Activated T-helper 1 cell treated with anti-CD3 and anti-CD28 coated beads, Interleukin-12 subunit alpha, Interleukin-12 subunit beta, Interleukin-2, Interleukin-4 antibody, amounts not matched to agents 30 ng/mL and 10 ng/mL and 1 ng/mL, durations not matched to agents 14 hours and 24 hours and 36 hours (primary cell): ENCODE data around the gene RPH3AL. TPM values are rescaled to one million over a fixed set of nuclear protein-coding genes. Genes with fewer than 3 reads are reported as not detected.
A peak's percentile ranks its signal among the peaks of the same experiment; 100 is the strongest.

ENCODE experiments used
- DNase-seq: peaks from one replicate; pipeline ENCODE4 v3.0.0; 2021; ENCODE audit warnings: low spot score
- H3K27ac Mint-ChIP-seq: one replicate; pipeline ENCODE4 v1.8.0; 2021; ENCODE audit warnings: mild to moderate bottlenecking, mixed read lengths
- H3K27me3 Mint-ChIP-seq: one replicate; pipeline ENCODE4 v1.8.0; 2022; ENCODE audit warnings: mild to moderate bottlenecking, moderate library complexity, mixed read lengths; ENCODE audit not compliant: insufficient read depth
- H3K36me3 Mint-ChIP-seq: one replicate; pipeline ENCODE4 v1.8.0; 2021; ENCODE audit warnings: low read depth, mixed read lengths
- H3K4me1 Mint-ChIP-seq: one replicate; pipeline ENCODE4 v1.8.0; 2021; ENCODE audit warnings: low read depth, mixed read lengths
- H3K4me3 Mint-ChIP-seq: one replicate; pipeline ENCODE4 v1.8.0; 2021; ENCODE audit warnings: mild to moderate bottlenecking, moderate library complexity, mixed read lengths
- H3K9me3 Mint-ChIP-seq: one replicate; pipeline ENCODE4 v1.8.0; 2021; ENCODE audit warnings: mixed read lengths
- intact Hi-C: fragments of 100-400 bp; cut with micrococcal nuclease; formaldehyde crosslinking; loops from one replicate; pipeline ENCODE4 v1.15.1; 2024
- total RNA-seq: library from RNA; stranded (reverse); gene quantifications from 2 replicates; pipeline ENCODE4 v1.2.3, GENCODE V29; 2022

RPH3AL gene
- total RNA-seq, 1 donor from 2014 or later: 2.3 TPM

GRCh38 chr17:385178-385835, 32.7 kb upstream of the RPH3AL start:
- Mint-ChIP-seq H3K4me1 (peaks cover 10% of the 10 kb centered on the region), H3K27ac (no peak overlapping the region), H3K36me3 (peaks cover 2% of the 10 kb centered on the region), H3K27me3 (peaks cover 29% of the 10 kb centered on the region), H3K9me3 (peaks cover 4% of the 10 kb centered on the region), H3K4me3 (peak overlapping the region; percentile 56)
- DNase-seq: no peak
- intact Hi-C loops: loop anchor here (1.0 kb wide), 1 partner anchor 25 kb away; a partner anchor contains a TSS

- no peak overlapping the region for H3K27ac Mint-ChIP-seq
Measured at GRCh38 chr17:384622-385177, 32.1 kb upstream of the RPH3AL start.

GRCh38 chr17:383771-384621, 31.4 kb upstream of the RPH3AL start:
- DNase-seq: no peak
- Mint-ChIP-seq H3K9me3 (peaks cover 4% of the 10 kb centered on the region), H3K27ac (peak overlapping the region; percentile 3), H3K4me3 (peak overlapping the region; percentile 78), H3K36me3 (peaks cover 2% of the 10 kb centered on the region), H3K27me3 (peaks cover 29% of the 10 kb centered on the region), H3K4me1 (peaks cover 10% of the 10 kb centered on the region)
- intact Hi-C loops: no loop called here

More at GRCh38 chr17:384622-385177, 32.1 kb upstream of the RPH3AL start:
- Mint-ChIP-seq H3K9me3 (peaks cover 4% of the 10 kb centered on the region), H3K4me3 (peak overlapping the region; percentile 78), H3K27me3 (peaks cover 29% of the 10 kb centered on the region), H3K36me3 (peaks cover 2% of the 10 kb centered on the region), H3K4me1 (peaks cover 10% of the 10 kb centered on the region)
- intact Hi-C loops: loop anchor here (1.0 kb wide), 1 partner anchor 26 kb away; a partner anchor contains a TSS
- DNase-seq: no peak

GRCh38 chr17:382644-383533, 30.3 kb upstream of the RPH3AL start:
- Mint-ChIP-seq H3K27me3 (peaks cover 25% of the 10 kb centered on the region), H3K36me3 (peaks cover 2% of the 10 kb centered on the region), H3K4me1 (peaks cover 10% of the 10 kb centered on the region), H3K9me3 (peaks cover 4% of the 10 kb centered on the region), H3K4me3 (no peak overlapping the region), H3K27ac (no peak overlapping the region)
- no peak for DNase-seq
- intact Hi-C loops: no loop called here

GRCh38 chr17:381941-382643, 29.5 kb upstream of the RPH3AL start:
- Mint-ChIP-seq H3K27ac (no peak overlapping the region), H3K27me3 (peaks cover 20% of the 10 kb centered on the region), H3K4me3 (no peak overlapping the region), H3K9me3 (peaks cover 4% of the 10 kb centered on the region), H3K4me1 (peaks cover 10% of the 10 kb centered on the region), H3K36me3 (peaks cover 2% of the 10 kb centered on the region)
- intact Hi-C loops: no loop called here
- no peak for DNase-seq

GRCh38 chr17:381516-381915, 28.9 kb upstream of the RPH3AL start:
- DNase-seq: no peak
- intact Hi-C loops: no loop called here
- Mint-ChIP-seq H3K4me3 (no peak overlapping the region), H3K9me3 (peaks cover 4% of the 10 kb centered on the region), H3K4me1 (peaks cover 6% of the 10 kb centered on the region), H3K27me3 (peaks cover 18% of the 10 kb centered on the region), H3K27ac (no peak overlapping the region), H3K36me3 (peaks cover 2% of the 10 kb centered on the region)

- Mint-ChIP-seq H3K36me3 (peaks cover 2% of the 10 kb centered on the region), H3K4me1 (peaks cover 5% of the 10 kb centered on the region), H3K4me3 (no peak overlapping the region), H3K9me3 (peaks cover 4% of the 10 kb centered on the region), H3K27ac (no peak overlapping the region), H3K27me3 (peaks cover 17% of the 10 kb centered on the region)
- intact Hi-C loops: no loop called here
- no peak for DNase-seq
Measured at GRCh38 chr17:379531-380465, 27.2 kb upstream of the RPH3AL start.

- Mint-ChIP-seq H3K36me3 (peaks cover 2% of the 10 kb centered on the region), H3K4me1 (peaks cover 5% of the 10 kb centered on the region), H3K27me3 (peaks cover 5% of the 10 kb centered on the region), H3K4me3 (no peak overlapping the region), H3K27ac (no peak overlapping the region), H3K9me3 (peaks cover 4% of the 10 kb centered on the region)
- intact Hi-C loops: no loop called here
- DNase-seq: no peak
Measured at GRCh38 chr17:378068-378467, 25.5 kb upstream of the RPH3AL start.

GRCh38 chr17:376936-377863, 24.6 kb upstream of the RPH3AL start:
- Mint-ChIP-seq H3K27ac (no peak overlapping the region), H3K27me3 (peaks cover 5% of the 10 kb centered on the region), H3K9me3 (peaks cover 4% of the 10 kb centered on the region), H3K4me3 (no peak overlapping the region), H3K4me1 (peaks cover 5% of the 10 kb centered on the region), H3K36me3 (peaks cover 2% of the 10 kb centered on the region)
- intact Hi-C loops: no loop called here
- no peak for DNase-seq

- intact Hi-C loops: no loop called here
- no peak for DNase-seq
- H3K27me3 Mint-ChIP-seq: peaks cover 3% of the 10 kb centered on the region
- no peaks in the 10 kb centered on the region for H3K4me1 Mint-ChIP-seq
- no peak overlapping the region for H3K27ac Mint-ChIP-seq
- H3K9me3 Mint-ChIP-seq: peaks cover under 1% of the 10 kb centered on the region
- H3K36me3 Mint-ChIP-seq: no peaks in the 10 kb centered on the region
- H3K4me3 Mint-ChIP-seq: no peak overlapping the region
Measured at GRCh38 chr17:373613-374230, 21.1 kb upstream of the RPH3AL start.
